Vagina (tissue), 2 donors: ENCODE results near the gene CRTC1. TPM values are rescaled to one million over a fixed set of nuclear protein-coding genes. Genes with fewer than 3 reads are reported as not detected.

Experiments used
- DNase-seq, 2 donors: peaks; one replicate each; pipeline ENCODE4 v3.0.0-alpha.2; 2017; ENCODE audit errors: extremely low spot score in 2 of 2
- H3K27ac ChIP-seq: fragments of 200-600 bp; sonication (generic); one replicate; pipeline ENCODE4 v1.5.1; 2019
- H3K27me3 ChIP-seq: fragments of 200-600 bp; sonication (generic); one replicate; pipeline ENCODE4 v1.5.1; 2019
- H3K36me3 ChIP-seq, 2 donors: fragments of 200-600 bp; sonication (generic); one replicate each; pipeline ENCODE4 v1.5.1; 2017 to 2019
- H3K4me1 ChIP-seq: fragments of 200-600 bp; sonication (generic); one replicate; pipeline ENCODE4 v1.5.1; 2019
- H3K4me3 ChIP-seq, 2 donors: fragments of 200-600 bp; sonication (generic); 1 replicate in 1 of 2; 2 replicates in 1 of 2; pipeline ENCODE4 v1.5.1; 2016 to 2019
- H3K9me3 ChIP-seq: fragments of 200-600 bp; sonication (generic); one replicate; pipeline ENCODE4 v1.5.1; 2019
- CTCF ChIP-seq, 3 experiments: fragments of 450-650 bp in 2 of 3; fragments of 200-600 bp in 1 of 3; sonication (generic) in 1 of 3; IDR thresholded peaks; one replicate each; pipeline ENCODE4 v1.5.1; 2017 to 2019; ENCODE audit warnings: antibody characterized with exemption in 3 of 3, mild to moderate bottlenecking in 2 of 3, moderate library complexity in 2 of 3
- POLR2A ChIP-seq, 2 donors: fragments of 450-650 bp; IDR thresholded peaks; one replicate each; pipeline ENCODE4 v1.6.1; 2017; ENCODE audit warnings: antibody characterized with exemption in 2 of 2, mild to moderate bottlenecking in 2 of 2, moderate library complexity in 2 of 2
- POLR2AphosphoS5 ChIP-seq, 2 donors: sonication (generic); formaldehyde crosslinking; IDR thresholded peaks; one replicate each; pipeline ENCODE4 v1.9.0; 2017; ENCODE audit warnings: antibody characterized with exemption in 2 of 2, mild to moderate bottlenecking in 2 of 2, low read depth in 1 of 2; ENCODE audit not compliant: insufficient read depth in 1 of 2
- intact Hi-C: fragments of 100-400 bp; cut with DNase I; formaldehyde crosslinking; loops from one replicate; pipeline ENCODE4 v1.15.1; 2023
- total RNA-seq: library from RNA; depleted of rRNA; stranded (reverse); fragments of >200 nt; gene quantifications from one replicate; pipeline ENCODE4 v1.2.3, GENCODE V29; 2016

The CRTC1 gene
- total RNA-seq, 1 donor from 2014 or later: 7.4 TPM

- Histone ChIP-seq H3K9me3 (no peaks in the 10 kb centered on the region), H3K36me3 (peaks cover 0 to 13% of the 10 kb centered on the region in 2 donors), H3K27ac (no peak overlapping the region), H3K4me1 (peaks cover 6% of the 10 kb centered on the region), H3K4me3 (no peak overlapping the region), H3K27me3 (no peaks in the 10 kb centered on the region)
- DNase-seq: no peak
- TF ChIP-seq POLR2AphosphoS5 (IDR thresholded peaks at IDR 0.05; ENCODE audit: insufficient read depth in 1 of 2, low read depth in 1 of 2) (no peak), POLR2A (IDR thresholded peaks at IDR 0.05) (no peak), CTCF (IDR thresholded peaks at IDR 0.05) (no peak)
- intact Hi-C loops: loop anchor here (10.0 kb wide), 2 partner anchors 77 to 227 kb away; no protein-coding TSS in a partner anchor
Measured at GRCh38 chr19:18671303-18672043, 12.0 kb upstream of the CRTC1 start.

GRCh38 chr19:18672044-18672451, 11.4 kb upstream of the CRTC1 start:
- TF ChIP-seq CTCF (IDR thresholded peaks at IDR 0.05) (no peak), POLR2AphosphoS5 (IDR thresholded peaks at IDR 0.05; ENCODE audit: insufficient read depth in 1 of 2, low read depth in 1 of 2) (no peak), POLR2A (IDR thresholded peaks at IDR 0.05) (no peak)
- Histone ChIP-seq H3K27me3 (no peaks in the 10 kb centered on the region), H3K36me3 (peaks cover 0 to 13% of the 10 kb centered on the region in 2 donors), H3K4me3 (no peak overlapping the region), H3K27ac (peak overlapping the region; percentile 44), H3K4me1 (peaks cover 7% of the 10 kb centered on the region), H3K9me3 (no peaks in the 10 kb centered on the region)
- no peak for DNase-seq
- intact Hi-C loops: loop anchor here (10.0 kb wide), 2 partner anchors 77 to 227 kb away; no protein-coding TSS in a partner anchor

- no peak for DNase-seq
- Histone ChIP-seq H3K4me3 (no peak overlapping the region), H3K4me1 (peaks cover 14% of the 10 kb centered on the region), H3K36me3 (peaks cover 0 to 13% of the 10 kb centered on the region in 2 donors), H3K9me3 (no peaks in the 10 kb centered on the region), H3K27me3 (no peaks in the 10 kb centered on the region), H3K27ac (peak overlapping the region; percentile 44)
- peak in 2 of 3 experiments; percentile 10 to 13 for TF ChIP-seq CTCF (IDR thresholded peaks at IDR 0.05)
- no peak for TF ChIP-seq POLR2A (IDR thresholded peaks at IDR 0.05)
- intact Hi-C loops: loop anchor here (10.0 kb wide), 2 partner anchors 78 to 228 kb away; no protein-coding TSS in a partner anchor
Measured at GRCh38 chr19:18672606-18673337, 10.7 kb upstream of the CRTC1 start.

- H3K36me3 ChIP-seq: no peaks in the 10 kb centered on the region
- H3K27me3 ChIP-seq: no peaks in the 10 kb centered on the region
- TF ChIP-seq POLR2A (IDR thresholded peaks at IDR 0.05) (no peak), POLR2AphosphoS5 (IDR thresholded peaks at IDR 0.05; ENCODE audit: insufficient read depth in 1 of 2, low read depth in 1 of 2) (no peak)
- H3K27ac ChIP-seq: no peak overlapping the region
- H3K9me3 ChIP-seq: no peaks in the 10 kb centered on the region
- peaks cover 23% of the 10 kb centered on the region for H3K4me1 ChIP-seq
- no peak for DNase-seq
- H3K4me3 ChIP-seq: no peak overlapping the region
- intact Hi-C loops: loop anchor here (10.0 kb wide), 2 partner anchors 80 to 230 kb away; no protein-coding TSS in a partner anchor
Measured at GRCh38 chr19:18674616-18675015, 8.9 kb upstream of the CRTC1 start.

- no peak for DNase-seq
- no peak overlapping the region for H3K4me3 ChIP-seq
- H3K27ac ChIP-seq: no peak overlapping the region
- no peaks in the 10 kb centered on the region for H3K27me3 ChIP-seq
- H3K9me3 ChIP-seq: no peaks in the 10 kb centered on the region
- peaks cover 23% of the 10 kb centered on the region for H3K4me1 ChIP-seq
- intact Hi-C loops: loop anchor here (10.0 kb wide), 2 partner anchors 81 to 231 kb away; no protein-coding TSS in a partner anchor
- TF ChIP-seq CTCF (IDR thresholded peaks at IDR 0.05) (no peak), POLR2AphosphoS5 (IDR thresholded peaks at IDR 0.05; ENCODE audit: insufficient read depth in 1 of 2, low read depth in 1 of 2) (no peak), POLR2A (IDR thresholded peaks at IDR 0.05) (no peak)
- no peaks in the 10 kb centered on the region for H3K36me3 ChIP-seq
Measured at GRCh38 chr19:18675779-18676178, 7.7 kb upstream of the CRTC1 start.
